HG02870 (cell line): ENCODE results near the gene MRPL30.
"Not testable (repeated sequence)": the region's sequence is repeated elsewhere in the genome, so short reads cannot be mapped to it uniquely, and the experiment has no call there.

Source experiments
- ATAC-seq: cut with Tn5 transposase; IDR thresholded peaks from one replicate; pipeline ENCODE4 v1.9.1; 2021; ENCODE audit warnings: mild to moderate bottlenecking, moderate library complexity; ENCODE audit not compliant: unreplicated experiment

Gene MRPL30

DNA sequence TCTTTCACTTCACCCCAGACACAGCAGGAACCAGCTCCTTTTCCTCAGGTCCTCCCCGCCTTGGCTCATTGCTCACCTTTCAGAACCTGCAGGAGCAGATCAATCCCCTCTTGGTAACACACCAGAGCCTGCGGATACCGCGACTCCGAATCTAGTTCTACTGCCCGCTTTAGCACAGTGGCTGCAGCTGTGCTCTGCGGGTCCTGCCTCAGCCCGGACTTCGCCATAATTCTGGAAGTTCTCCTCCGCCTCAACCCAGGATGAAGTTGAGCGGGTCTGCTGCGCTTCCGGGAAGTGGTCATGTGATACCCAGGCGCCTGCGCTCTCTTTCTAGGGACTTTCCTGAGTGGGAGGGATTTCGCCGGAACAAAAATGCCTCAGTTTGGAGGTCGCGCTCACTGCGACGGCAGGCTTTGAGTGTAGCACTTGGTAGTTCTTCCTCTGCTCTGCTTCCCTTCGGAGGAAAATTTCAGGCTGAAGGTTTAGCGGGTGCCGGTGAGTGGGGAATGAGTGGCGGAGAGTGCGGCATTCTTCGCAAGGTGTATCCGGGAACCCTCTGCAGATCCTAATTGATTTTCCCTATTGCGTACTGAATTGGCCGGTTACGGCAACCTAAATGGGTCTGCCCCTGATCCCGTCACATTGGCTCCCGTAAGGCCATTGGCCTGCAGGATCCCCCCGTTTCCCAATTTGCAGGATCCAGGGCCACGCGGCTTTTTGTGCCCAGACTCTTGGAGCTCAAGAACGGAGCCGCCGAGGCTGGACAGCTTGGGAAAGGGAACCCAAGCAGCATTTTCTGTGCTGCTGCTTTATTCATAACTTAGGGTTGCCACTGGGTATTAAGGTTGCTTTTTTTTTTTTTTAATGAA lies at the start of gene MRPL30, which contains the start of gene MITD1:
Gene MRPL30, plus strand, starts transcription at position 430 of the 869 bp plus-strand sequence. CDS start 5,020 bp downstream, outside the sequence.
Gene MITD1, minus strand, starts transcription at position 304 of the 869 bp plus-strand sequence. Its CDS starts 77 bp downstream, at position 227.
- ATAC-seq, result peak; percentile 92

DNA sequence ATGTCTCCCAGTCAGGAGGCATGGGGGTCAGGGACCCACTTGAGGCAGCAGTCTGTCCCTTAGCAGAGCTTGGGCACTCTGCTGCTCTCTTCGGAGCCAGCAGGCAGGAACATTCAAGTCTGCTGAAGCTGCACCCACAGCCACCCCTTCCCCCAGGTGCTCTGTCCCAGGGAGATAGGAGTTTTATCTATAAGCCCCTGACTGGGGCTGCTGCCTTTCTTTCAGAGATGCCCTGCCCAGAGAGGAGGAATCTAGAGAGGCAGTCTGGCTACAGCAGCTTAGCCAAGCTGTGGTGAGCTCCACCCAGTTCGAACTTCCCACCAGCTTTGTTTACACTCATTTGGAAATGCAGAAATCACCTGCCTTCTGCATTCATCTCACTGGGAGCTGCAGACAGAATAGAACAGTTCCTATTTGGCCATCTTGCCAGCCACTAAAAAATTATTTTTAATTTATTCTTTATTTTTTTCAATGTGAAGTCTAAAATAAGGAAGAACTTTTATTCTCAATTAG lies 45.9 kb upstream of the MRPL30 start:
- ATAC-seq, result not testable (repeated sequence)

DNA sequence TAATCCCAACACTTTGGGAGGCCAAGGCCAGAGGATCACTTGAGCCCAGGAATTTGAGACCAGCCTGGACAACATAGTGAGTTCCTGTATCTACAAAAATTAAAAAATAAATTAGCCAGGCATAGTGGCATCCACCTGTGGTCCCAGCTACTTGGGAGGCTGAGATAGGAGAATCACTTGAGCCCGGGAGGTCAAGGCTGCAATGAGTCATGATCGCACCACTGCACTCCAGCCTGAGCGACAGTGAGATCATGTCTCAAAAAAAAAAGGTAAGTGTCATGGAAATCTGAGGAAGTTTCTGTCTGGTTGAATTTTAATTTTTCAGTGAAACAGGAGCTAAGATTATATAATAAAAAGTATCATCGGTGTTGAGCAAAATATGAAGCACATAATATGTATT lies 42.0 kb upstream of the MRPL30 start:
- no peak for ATAC-seq

DNA sequence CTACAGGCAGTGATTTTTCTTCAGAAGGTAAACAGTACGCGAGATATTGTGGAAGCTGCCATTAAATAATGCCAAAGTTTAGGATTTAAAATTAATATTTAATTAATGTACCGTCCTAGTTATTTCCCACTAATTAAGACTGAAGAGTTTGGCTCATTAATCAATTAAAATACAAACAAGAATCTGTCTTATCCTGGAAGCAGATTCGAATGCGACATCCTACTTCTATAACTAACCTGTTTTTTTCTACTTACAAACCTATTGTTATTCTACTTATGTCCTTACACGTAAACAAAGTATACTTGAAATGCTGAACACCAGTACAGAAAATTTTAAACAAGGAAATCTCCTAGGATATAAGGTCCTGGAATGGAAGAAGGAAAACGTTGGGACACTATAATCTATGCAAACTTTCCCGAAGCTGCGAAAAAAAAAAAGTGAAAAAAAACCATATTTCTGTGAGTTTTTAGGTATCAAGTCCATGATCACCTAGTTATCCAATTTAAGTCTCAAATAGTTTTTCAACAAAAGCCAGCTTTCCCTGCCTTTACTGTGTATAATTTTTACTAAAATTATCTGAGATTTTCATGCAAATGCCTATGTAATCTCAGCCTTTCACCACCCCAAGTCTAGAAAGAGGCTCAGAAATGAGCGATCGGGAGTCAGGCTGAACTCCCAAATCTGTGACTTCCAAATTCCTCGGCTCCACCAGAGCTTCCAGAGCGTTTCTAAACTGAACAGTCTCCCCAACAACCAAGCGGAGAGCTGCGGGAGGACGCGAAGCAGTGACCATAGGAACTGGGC lies 40.7 kb upstream of the MRPL30 start:
- ATAC-seq, result no peak

DNA sequence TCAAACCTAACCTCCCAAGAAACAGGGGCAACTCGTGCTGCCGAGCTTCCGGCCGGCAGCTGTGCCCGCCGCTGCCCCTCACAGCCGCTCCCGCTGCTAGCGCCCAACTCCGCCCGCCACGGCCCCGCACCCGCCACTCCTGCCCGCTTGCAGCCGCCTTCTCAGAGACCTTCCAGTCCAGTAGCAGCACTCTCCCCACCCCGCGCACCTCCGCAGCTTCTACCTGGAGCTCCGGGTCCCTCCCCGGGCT lies 40.2 kb upstream of the MRPL30 start:
- peak; percentile 25 for ATAC-seq

DNA sequence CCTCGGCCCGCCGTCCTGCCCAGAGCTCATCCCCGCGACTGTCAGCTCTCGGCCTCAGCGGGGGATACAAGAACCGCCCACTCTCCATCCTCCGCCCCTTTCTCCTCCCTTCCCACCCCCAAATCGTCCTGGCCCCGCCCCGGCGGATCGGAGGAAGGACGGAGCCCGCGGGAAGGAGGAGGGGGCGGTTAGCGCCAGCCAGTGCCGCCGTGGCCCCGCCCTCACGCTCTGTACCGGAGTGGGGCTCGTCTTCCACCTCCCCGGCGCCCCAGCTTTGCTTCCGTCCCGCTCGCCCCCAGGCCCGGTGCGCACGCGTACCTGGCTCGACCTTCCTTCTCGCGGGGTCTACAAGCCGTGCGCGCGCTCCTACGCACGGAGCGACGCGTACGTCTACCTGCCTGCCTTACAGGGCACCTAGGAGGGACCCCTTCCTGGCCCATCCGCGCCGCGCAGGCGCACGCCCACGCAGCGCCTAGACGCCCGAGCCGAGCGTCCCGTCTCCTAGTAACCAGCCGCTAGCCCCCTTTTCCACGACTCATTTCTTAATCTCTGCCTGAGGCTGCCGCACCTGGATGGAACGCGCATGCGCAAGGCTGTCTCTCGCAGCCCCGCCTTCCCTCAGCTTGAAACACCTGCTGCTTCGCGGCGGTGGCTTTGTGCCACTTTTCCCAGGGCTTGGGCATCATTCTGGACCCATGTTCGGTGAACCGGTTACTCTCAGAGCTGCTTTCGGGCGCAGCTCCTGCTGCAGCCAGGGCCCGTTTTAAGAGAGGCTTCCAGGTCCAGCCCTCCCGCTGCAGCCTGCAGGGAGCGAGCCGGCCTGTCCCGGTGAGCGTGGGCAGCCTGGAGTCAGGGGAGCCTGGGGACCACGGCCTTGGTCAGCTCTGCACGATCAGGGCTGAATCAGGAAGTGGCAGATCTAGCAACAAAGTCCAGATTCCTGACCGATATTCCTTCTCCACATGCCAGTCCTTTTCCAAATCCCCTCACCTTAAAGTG lies 39.6 kb upstream of the MRPL30 start, which contains the start of gene C2orf15:
Gene C2orf15, plus strand, starts transcription at position 598 of the 999 bp plus-strand sequence. CDS start 8,852 bp downstream, outside the sequence.
- ATAC-seq, result peak; percentile 86

DNA sequence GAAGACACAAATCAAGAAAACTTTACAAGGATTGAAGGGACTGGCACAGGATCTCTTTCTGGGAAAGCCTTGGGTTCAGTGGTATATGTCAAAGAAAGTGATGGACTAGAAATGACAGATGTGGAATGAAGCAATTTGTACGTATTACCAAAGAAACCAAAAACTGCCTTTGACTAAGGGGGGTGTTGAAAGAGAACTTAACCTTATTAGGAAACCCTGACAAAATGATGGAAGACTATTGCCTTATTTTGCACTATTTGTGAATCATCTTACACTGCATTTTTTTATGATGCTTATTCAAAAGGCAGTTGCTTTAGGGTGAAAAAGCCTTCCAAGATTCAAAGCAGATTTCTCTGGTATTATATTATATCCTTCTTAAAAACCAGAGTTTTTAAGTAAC lies 30.3 kb upstream of the MRPL30 start:
- no peak for ATAC-seq

DNA sequence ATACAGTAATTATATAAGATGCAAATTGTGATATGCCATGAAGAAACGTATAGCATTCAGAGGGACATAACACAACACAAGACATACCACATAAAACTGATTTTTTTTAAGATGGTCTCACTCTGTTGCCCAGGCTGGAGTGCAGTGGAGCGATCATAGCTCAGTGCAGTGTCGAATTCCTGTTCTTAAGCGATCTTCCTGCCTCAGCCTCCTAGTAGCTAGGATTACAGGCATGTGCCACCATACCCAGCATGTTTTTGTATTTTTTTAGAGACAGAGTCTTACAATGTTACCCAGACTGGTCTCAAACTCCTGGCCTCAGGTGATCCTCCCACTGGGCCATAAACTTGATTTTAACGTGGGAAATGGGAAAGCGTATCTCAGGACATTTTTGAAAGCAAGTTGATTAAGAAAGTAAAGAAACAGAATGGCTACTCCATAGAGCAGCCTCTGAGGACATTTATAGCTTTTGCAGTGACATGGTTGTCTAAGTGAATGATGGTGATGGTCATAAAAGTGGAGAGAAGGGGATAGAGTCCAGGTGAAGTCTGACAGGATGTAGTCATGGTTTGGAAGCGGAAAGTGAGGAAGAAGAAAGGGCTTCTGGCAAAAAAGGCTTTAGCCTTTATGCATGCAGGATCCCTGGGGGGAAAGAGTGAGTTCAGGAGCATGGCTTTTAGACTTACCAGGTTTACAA lies 28.6 kb upstream of the MRPL30 start:
- no peak for ATAC-seq

DNA sequence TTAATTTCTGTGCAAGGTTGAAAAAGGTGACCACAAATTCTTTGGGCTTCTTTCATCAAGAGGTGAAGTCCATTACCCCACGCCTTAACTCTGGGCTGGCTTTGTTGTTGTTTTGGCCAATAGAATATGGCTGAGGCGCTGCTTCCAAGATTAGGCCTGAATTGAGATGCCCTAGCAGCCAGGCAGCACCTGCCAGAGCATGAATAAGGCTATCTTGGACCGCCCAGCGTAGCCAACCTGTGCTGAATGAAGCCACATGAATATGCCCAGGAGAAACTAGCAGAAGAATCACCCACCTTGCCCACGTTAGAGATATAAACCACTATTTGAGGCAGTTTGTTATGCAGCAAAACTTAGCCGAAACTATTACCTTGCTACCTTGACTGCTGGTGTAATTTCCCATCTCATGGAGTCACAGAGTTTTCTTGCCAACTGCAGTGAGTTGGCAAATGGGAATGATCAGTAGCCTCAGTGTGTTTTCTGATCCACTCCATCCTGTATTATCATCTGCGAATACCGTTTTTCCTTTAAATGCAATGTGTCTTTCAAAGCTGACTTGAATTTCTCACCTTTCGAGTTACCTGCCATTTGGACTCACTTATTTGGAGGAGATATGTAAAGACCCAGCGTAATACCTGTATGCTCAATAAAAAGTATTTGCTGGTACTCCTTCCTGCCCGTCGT lies 26.9 kb upstream of the MRPL30 start:
- ATAC-seq, result no peak

DNA sequence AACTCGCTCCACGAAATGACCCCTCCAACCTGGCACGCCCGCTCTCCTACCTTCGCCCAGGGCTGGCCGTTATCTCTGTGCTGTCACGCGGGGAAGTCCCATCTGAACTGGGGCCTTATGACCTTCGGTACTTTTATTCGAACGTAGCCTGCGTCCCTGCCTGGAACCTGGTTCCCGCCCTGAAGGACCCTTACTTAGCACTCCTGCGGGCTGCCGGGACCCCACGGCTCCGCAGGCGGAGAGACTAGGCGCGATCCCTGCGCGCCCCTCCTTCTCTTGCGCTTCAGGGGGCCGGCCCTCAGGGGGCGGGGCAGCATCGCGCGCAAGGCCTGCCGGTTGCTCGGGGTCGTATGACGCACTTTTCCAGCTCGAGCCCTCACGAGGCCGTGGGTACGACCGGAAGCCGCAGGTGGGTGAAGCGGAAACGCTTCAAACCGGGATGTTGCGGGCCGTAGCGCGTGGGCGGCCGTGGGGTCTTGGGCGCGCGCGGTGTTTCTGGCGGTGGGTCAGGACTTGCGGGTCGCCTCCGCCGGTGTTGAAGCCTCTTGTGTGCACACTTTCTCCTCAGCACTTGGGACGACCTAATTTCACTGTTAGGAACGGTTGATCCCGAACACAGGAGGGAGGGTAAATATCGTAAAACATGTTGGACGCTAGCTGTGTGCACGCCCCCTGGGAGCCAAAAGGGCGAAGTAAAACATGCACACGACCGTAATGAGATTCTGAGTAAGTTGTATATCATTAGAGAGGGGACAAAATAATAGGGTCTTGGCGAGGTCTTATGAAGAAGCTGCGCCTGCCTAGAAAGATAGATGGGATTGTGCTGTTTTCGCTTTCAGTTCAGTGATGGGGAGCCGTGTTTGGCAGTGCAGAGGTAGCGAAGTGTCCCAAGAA lies 26.1 kb upstream of the MRPL30 start, which contains the start of the genes LIPT1 and TSGA10:
Gene LIPT1, plus strand, starts transcription at position 325 of the 894 bp plus-strand sequence. CDS start 6,991 bp downstream, outside the sequence.
Gene TSGA10, minus strand, starts transcription at position 300 of the 894 bp plus-strand sequence. CDS start 45,503 bp downstream, outside the sequence.
- peak; percentile 90 for ATAC-seq

DNA sequence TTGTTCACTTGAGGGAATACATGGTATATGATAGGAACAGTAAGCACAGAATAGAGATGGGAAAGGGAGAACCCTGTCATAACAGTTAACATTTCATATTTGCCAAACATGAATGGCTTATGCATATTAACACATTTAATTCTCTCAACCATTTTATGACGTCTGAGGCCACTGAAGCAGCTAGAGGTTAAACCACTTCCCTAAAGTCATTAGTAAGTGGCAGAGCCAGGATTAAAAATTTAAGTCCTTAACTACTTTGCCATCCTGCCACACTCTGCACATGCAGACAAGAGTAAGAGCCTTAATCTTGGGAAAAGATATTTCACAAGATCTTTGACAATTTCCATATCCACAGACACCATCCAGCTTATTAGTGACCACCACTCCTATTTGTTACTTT lies 24.1 kb upstream of the MRPL30 start:
- no peak for ATAC-seq

DNA sequence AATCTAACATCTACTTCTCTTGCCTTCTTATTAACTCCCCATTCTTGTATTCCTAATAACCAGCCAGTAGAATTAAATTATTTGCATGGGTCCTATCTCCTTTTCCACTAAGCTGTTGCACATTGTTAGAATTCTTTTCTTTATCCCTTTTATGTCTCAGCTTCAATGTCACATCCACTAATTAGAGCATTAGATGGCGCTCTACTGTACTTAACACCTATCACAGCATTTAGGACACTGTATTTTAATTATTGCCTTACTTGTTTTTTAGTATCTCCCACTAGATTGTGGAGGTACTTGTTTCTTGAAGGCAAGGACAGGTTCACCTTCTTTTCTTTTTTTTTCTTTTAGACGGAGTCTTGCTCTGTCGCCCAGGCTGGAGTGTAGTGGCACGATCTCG lies 22.4 kb upstream of the MRPL30 start:
- no peak for ATAC-seq

DNA sequence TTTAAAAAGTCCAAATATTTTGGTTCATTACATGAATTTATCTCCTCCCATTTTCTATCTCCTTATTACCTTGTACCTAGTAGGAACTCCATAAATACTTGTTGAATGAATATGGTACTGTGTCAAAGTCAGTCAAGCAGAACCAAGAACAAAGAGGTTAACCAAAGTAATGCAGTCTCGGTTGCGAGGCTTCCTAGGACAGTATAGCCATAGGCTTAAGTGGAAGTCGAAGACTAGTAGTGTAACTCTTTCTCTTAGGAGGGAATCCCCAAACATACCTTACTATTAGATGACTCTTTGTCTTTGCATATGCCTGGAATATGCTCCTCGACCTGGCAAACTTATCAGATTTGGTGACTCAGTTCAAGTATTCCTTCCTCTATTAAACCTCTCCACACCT lies 21.4 kb upstream of the MRPL30 start:
- no peak for ATAC-seq

DNA sequence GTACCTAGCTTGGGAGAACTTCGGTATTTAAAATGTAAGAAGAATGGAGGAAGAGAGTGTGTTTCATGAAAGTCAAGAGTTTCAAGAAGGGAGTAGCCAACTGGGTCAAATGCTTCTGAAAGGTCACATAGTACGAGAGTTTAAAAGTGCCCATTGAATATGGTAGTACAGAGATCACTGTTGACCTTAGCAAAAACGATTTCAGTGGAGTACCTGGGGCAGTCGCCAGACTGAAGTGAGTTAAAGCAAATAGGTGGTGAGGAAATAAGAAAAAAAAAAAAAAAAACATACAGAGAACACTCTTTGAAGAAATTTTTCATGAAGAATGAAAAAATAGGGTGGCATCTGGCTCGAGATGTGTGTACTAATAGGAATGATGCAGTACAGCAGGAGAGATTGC lies 14.8 kb upstream of the MRPL30 start:
- no peak for ATAC-seq

DNA sequence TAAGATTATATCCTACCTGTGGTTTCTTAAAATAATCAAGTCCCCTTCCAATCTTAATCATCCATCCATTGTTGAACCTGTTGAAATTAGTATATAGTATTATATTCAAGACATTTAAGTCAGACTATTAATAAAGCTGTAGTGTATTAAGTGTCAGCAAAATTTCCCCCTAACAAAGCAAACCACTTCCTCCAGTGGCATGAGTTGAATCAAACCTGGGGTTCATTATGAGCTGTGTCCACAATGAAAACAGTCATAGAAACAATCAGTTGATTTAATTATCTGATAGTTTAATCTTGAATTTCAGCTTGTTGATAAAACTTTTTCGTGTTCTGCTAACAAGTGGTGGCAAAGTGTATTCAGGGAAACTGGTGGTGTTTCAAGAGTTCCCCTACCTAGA lies 11.4 kb upstream of the MRPL30 start:
- ATAC-seq, result no peak

DNA sequence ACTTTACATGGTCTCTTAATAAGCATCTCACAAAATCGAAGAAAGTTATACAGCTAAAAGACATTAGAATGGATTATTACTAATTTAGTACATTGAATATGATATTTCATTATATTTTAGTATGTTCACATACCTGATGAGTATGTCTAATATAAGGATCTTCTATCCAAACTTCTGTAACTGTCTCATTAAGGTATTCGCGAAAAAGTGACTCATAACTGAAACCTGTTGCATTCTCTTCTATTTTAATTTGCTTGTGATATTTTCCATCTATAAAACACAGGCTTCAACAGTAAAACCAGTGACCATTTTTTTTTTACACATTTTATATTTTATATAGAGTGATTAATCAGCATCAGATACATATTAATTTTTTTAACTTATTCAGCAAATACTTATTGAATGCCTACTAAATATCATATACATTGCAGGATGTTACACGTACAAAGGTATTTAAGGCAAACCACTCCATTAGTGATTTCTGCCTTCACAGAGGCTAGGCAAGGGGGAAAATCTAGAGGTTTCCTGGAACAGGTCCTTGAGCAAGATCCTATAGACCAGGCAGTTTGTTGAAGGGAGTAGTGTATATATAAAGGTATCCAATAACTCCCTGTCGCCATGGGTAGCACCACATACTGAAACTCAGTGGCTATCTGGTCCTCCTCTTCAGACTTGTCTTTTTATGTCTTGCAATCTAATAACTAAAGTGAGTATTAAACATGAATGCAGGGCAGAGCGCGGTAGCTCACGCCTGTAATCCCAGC lies 9.4 kb upstream of the MRPL30 start:
- ATAC-seq, result no peak

DNA sequence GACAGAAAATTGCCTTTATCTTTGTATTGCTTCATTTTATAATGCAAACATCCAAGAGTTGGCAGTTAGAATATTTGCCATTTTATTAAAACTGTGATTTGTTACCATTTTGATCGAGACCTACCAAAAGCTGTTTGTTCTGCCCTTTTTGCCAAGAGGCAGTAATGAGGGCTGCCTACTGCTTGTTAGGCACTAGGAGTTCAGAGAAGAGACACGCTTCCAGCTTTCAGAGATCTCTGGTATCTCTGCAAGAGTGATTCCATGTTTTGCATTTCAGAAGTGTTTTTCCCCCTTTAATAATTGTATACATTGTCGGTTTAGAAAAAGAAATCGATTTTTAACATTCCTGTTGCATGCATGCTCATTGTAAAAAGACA lies 628 bp downstream of the MRPL30 start:
- no peak for ATAC-seq
